Activated B cell treated with CpG ODN at 0.5 μM for 24 hours (primary cell): Measurements from ENCODE around the gene UXT. TPM values are rescaled to one million over a fixed set of nuclear protein-coding genes. Genes with fewer than 3 reads are reported as not detected.
A peak's percentile ranks its signal among the peaks of the same experiment; 100 is the strongest.

Source experiments
- ATAC-seq: fragments of 200-7000 bp; cut with Tn5 transposase; one replicate; pipeline ENCODE4 v1.10.0; 2021; ENCODE audit warnings: low read depth, mild to moderate bottlenecking, moderate library complexity
- CTCF ChIA-PET: fragments of 350-600 bp; sonication (Branson Sonifier 250); formaldehyde crosslinking; loops from one replicate; lab custom pipeline; 2021; ENCODE audit warnings: antibody characterized with exemption; lab: Charles Lee
- POLR2A ChIA-PET: fragments of 350-600 bp; sonication (Branson Sonifier 250); formaldehyde crosslinking; loops from one replicate; lab custom pipeline; 2021; ENCODE audit warnings: antibody characterized with exemption; lab: Charles Lee
- DNase-seq: peaks from one replicate; pipeline ENCODE4 v3.0.0; 2022
- H3K27ac Mint-ChIP-seq: one replicate; pipeline ENCODE4 v1.8.0; 2020; ENCODE audit warnings: mixed read lengths
- H3K27me3 Mint-ChIP-seq: one replicate; pipeline ENCODE4 v1.8.0; 2021; ENCODE audit warnings: mixed read lengths
- H3K36me3 Mint-ChIP-seq: one replicate; pipeline ENCODE4 v1.8.0; 2021; ENCODE audit warnings: low read depth, mixed read lengths
- H3K4me1 Mint-ChIP-seq: one replicate; pipeline ENCODE4 v1.8.0; 2021; ENCODE audit warnings: mixed read lengths
- H3K4me3 Mint-ChIP-seq: one replicate; pipeline ENCODE4 v1.8.0; 2020; ENCODE audit warnings: mild to moderate bottlenecking, mixed read lengths
- H3K9me3 Mint-ChIP-seq: one replicate; pipeline ENCODE4 v1.8.0; 2020; ENCODE audit warnings: mixed read lengths
- CTCF ChIP-seq: fragments of 200-600 bp; IDR thresholded peaks from one replicate; pipeline ENCODE4 v1.8.0; 2022; ENCODE audit warnings: antibody characterized with exemption, mild to moderate bottlenecking
- intact Hi-C: fragments of 100-400 bp; cut with micrococcal nuclease; formaldehyde crosslinking; loops from one replicate; pipeline ENCODE4 v1.15.1; 2024
- total RNA-seq: library from RNA; stranded (reverse); gene quantifications from 2 replicates; pipeline ENCODE4 v1.2.3, GENCODE V29; 2022

UXT gene
- total RNA-seq, 1 donor from 2014 or later = 184 TPM

GRCh38 chrX:47649271-47649670 is 9.7 kb downstream of the UXT start:
- H3K4me3 Mint-ChIP-seq = peak overlapping the region; percentile 88
- H3K4me1 Mint-ChIP-seq = peaks cover 29% of the 10 kb centered on the region
- TF ChIP-seq CTCF = no peak
- no peaks in the 10 kb centered on the region for H3K9me3 Mint-ChIP-seq
- no peaks in the 10 kb centered on the region for H3K27me3 Mint-ChIP-seq
- ATAC-seq (no peak), DNase-seq (no peak)
- peaks cover 44% of the 10 kb centered on the region for H3K36me3 Mint-ChIP-seq
- ChIA-PET CTCF (no interaction called here), POLR2A (interaction anchor here (0.6 to 1.2 kb wide), 3 partner anchors 15 to 890 kb away, joined by 3 to 4 read pairs (median 4); no protein-coding TSS in a partner anchor)
- peak overlapping the region; percentile 25 for H3K27ac Mint-ChIP-seq
- intact Hi-C loops = no loop called here

GRCh38 chrX:47648376-47648775 is 10.6 kb downstream of the UXT start:
- H3K27me3 Mint-ChIP-seq = no peaks in the 10 kb centered on the region
- TF ChIP-seq CTCF = no peak
- no peak for ATAC-seq
- peak overlapping the region; percentile 24 for H3K4me3 Mint-ChIP-seq
- peaks cover 42% of the 10 kb centered on the region for H3K36me3 Mint-ChIP-seq
- peaks cover 29% of the 10 kb centered on the region for H3K4me1 Mint-ChIP-seq
- intact Hi-C loops = no loop called here
- POLR2A ChIA-PET = no interaction called here
- H3K9me3 Mint-ChIP-seq = no peaks in the 10 kb centered on the region
- DNase-seq = no peak
- CTCF ChIA-PET = no interaction called here
- H3K27ac Mint-ChIP-seq = no peak overlapping the region

GRCh38 chrX:47646636-47647035 is 12.3 kb downstream of the UXT start:
- ATAC-seq (no peak), DNase-seq (no peak)
- ChIA-PET POLR2A (no interaction called here), CTCF (no interaction called here)
- Mint-ChIP-seq H3K36me3 (peaks cover 28% of the 10 kb centered on the region), H3K4me1 (peaks cover 29% of the 10 kb centered on the region), H3K27me3 (no peaks in the 10 kb centered on the region), H3K4me3 (no peak overlapping the region), H3K27ac (no peak overlapping the region), H3K9me3 (no peaks in the 10 kb centered on the region)
- intact Hi-C loops = no loop called here
- TF ChIP-seq CTCF = no peak

- ChIA-PET POLR2A (no interaction called here), CTCF (no interaction called here)
- intact Hi-C loops = no loop called here
- H3K9me3 Mint-ChIP-seq = no peaks in the 10 kb centered on the region
- H3K27me3 Mint-ChIP-seq = no peaks in the 10 kb centered on the region
- H3K4me3 Mint-ChIP-seq = no peak overlapping the region
- ATAC-seq (no peak), DNase-seq (no peak)
- TF ChIP-seq CTCF = no peak
- H3K27ac Mint-ChIP-seq = no peak overlapping the region
- peaks cover 32% of the 10 kb centered on the region for H3K36me3 Mint-ChIP-seq
- H3K4me1 Mint-ChIP-seq = peaks cover 22% of the 10 kb centered on the region
These were observed 13.4 kb downstream of the UXT start for GRCh38 chrX:47645530-47645929.

- peaks cover 39% of the 10 kb centered on the region for H3K36me3 Mint-ChIP-seq
- TF ChIP-seq CTCF = no peak
- ATAC-seq = no peak
- DNase-seq = no peak
- intact Hi-C loops = no loop called here
- H3K27ac Mint-ChIP-seq = no peak overlapping the region
- H3K4me1 Mint-ChIP-seq = peaks cover 20% of the 10 kb centered on the region
- H3K27me3 Mint-ChIP-seq = no peaks in the 10 kb centered on the region
- ChIA-PET CTCF (interaction anchor here (1.4 kb wide), 1 partner anchor 147 kb away, joined by 3 read pairs; no protein-coding TSS in a partner anchor), POLR2A (no interaction called here)
- H3K9me3 Mint-ChIP-seq = no peaks in the 10 kb centered on the region
- H3K4me3 Mint-ChIP-seq = no peak overlapping the region
These were observed 14.4 kb downstream of the UXT start for GRCh38 chrX:47644557-47645091.
